ENCODE data around the gene PLEKHA1. TPM values are rescaled to one million over a fixed set of nuclear protein-coding genes. Genes with fewer than 3 reads are reported as not detected.

Gene PLEKHA1
- total RNA-seq, 2 experiments from 2014 or later, result 11.1 to 12.9 TPM

GRCh38 chr10:122417667-122418066, 43.2 kb downstream of the PLEKHA1 start:
- peaks cover 39% of the 10 kb centered on the region for H3K36me3 Mint-ChIP-seq
- ChIA-PET CTCF (interaction anchor here (0.6 kb wide), 1 partner anchor 565 kb away, joined by 3 read pairs; no protein-coding TSS in a partner anchor), POLR2A (no interaction called here)
- no peak overlapping the region for H3K27ac Mint-ChIP-seq
- peaks cover 2% of the 10 kb centered on the region for H3K9me3 Mint-ChIP-seq
- H3K27me3 Mint-ChIP-seq, result no peaks in the 10 kb centered on the region
- H3K4me1 Mint-ChIP-seq (ENCODE audit: low read depth), result peaks cover 70% of the 10 kb centered on the region
- H3K4me3 Mint-ChIP-seq, result no peak overlapping the region
- intact Hi-C loops (cut with micrococcal nuclease), result loop anchor here (1.0 to 2.0 kb wide), 2 partner anchors 29 to 43 kb away; partner anchors contain the start of gene PLEKHA1
- DNase-seq, result no peak

GRCh38 chr10:122419016-122419415, 44.5 kb downstream of the PLEKHA1 start:
- no peak overlapping the region for H3K4me3 Mint-ChIP-seq
- intact Hi-C loops (cut with micrococcal nuclease), result no loop called here
- ChIA-PET POLR2A (interaction anchor here (0.6 kb wide), 1 partner anchor 22 kb away, joined by 3 read pairs; no protein-coding TSS in a partner anchor), CTCF (interaction anchor here (0.7 to 1.5 kb wide), 3 partner anchors 11 to 150 kb away, joined by 3 to 5 read pairs (median 4); no protein-coding TSS in a partner anchor)
- peaks cover 2% of the 10 kb centered on the region for H3K9me3 Mint-ChIP-seq
- no peaks in the 10 kb centered on the region for H3K27me3 Mint-ChIP-seq
- peaks cover 35% of the 10 kb centered on the region for H3K36me3 Mint-ChIP-seq
- no peak for DNase-seq
- no peak overlapping the region for H3K27ac Mint-ChIP-seq
- peaks cover 73% of the 10 kb centered on the region for H3K4me1 Mint-ChIP-seq (ENCODE audit: low read depth)

GRCh38 chr10:122419876-122420623, 45.5 kb downstream of the PLEKHA1 start:
- no peaks in the 10 kb centered on the region for H3K27me3 Mint-ChIP-seq
- H3K4me3 Mint-ChIP-seq, result no peak overlapping the region
- POLR2A ChIA-PET, result no interaction called here
- H3K4me1 Mint-ChIP-seq (ENCODE audit: low read depth), result peaks cover 68% of the 10 kb centered on the region
- H3K27ac Mint-ChIP-seq, result no peak overlapping the region
- H3K36me3 Mint-ChIP-seq, result peaks cover 29% of the 10 kb centered on the region
- intact Hi-C loops (cut with micrococcal nuclease), result loop anchor here (2.0 kb wide), 1 partner anchor 13 kb away; no protein-coding TSS in a partner anchor
- no peak for DNase-seq
- H3K9me3 Mint-ChIP-seq, result peaks cover 2% of the 10 kb centered on the region
- CTCF ChIA-PET, result interaction anchor here (0.7 to 1.5 kb wide), 3 partner anchors 15 to 151 kb away, joined by 3 to 5 read pairs (median 3); no protein-coding TSS in a partner anchor

GRCh38 chr10:122420624-122421007, 46.1 kb downstream of the PLEKHA1 start:
- Mint-ChIP-seq H3K9me3 (peaks cover 2% of the 10 kb centered on the region), H3K4me3 (no peak overlapping the region), H3K36me3 (peaks cover 27% of the 10 kb centered on the region), H3K4me1 (ENCODE audit: low read depth) (peaks cover 64% of the 10 kb centered on the region), H3K27me3 (no peaks in the 10 kb centered on the region), H3K27ac (peak overlapping the region; percentile 23)
- intact Hi-C loops (cut with micrococcal nuclease), result loop anchor here (2.0 kb wide), 1 partner anchor 14 kb away; no protein-coding TSS in a partner anchor
- no peak for DNase-seq
- POLR2A ChIA-PET, result no interaction called here
- CTCF ChIA-PET, result interaction anchor here (0.9 kb wide), 1 partner anchor 78 kb away, joined by 3 read pairs; no protein-coding TSS in a partner anchor

GRCh38 chr10:122421054-122421625, 46.6 kb downstream of the PLEKHA1 start:
- H3K27me3 Mint-ChIP-seq, result no peaks in the 10 kb centered on the region
- no peak overlapping the region for H3K4me3 Mint-ChIP-seq
- POLR2A ChIA-PET, result interaction anchor here (2.0 kb wide), 1 partner anchor 46 kb away, joined by 6 read pairs; the partner anchor contains the start of gene PLEKHA1
- CTCF ChIA-PET, result no interaction called here
- intact Hi-C loops (cut with micrococcal nuclease), result loop anchor here (2.0 kb wide), 1 partner anchor 14 kb away; no protein-coding TSS in a partner anchor
- DNase-seq, result no peak
- peaks cover 2% of the 10 kb centered on the region for H3K9me3 Mint-ChIP-seq
- peaks cover 59% of the 10 kb centered on the region for H3K4me1 Mint-ChIP-seq (ENCODE audit: low read depth)
- H3K36me3 Mint-ChIP-seq, result peaks cover 23% of the 10 kb centered on the region
- peak overlapping the region; percentile 23 for H3K27ac Mint-ChIP-seq

- intact Hi-C loops (cut with micrococcal nuclease), result loop anchor here (1.0 to 2.0 kb wide), 2 partner anchors 15 to 33 kb away; no protein-coding TSS in a partner anchor
- H3K27me3 Mint-ChIP-seq, result no peaks in the 10 kb centered on the region
- DNase-seq, result no peak
- H3K4me3 Mint-ChIP-seq, result no peak overlapping the region
- H3K27ac Mint-ChIP-seq, result peak overlapping the region; percentile 73
- peaks cover 54% of the 10 kb centered on the region for H3K4me1 Mint-ChIP-seq (ENCODE audit: low read depth)
- peaks cover 2% of the 10 kb centered on the region for H3K9me3 Mint-ChIP-seq
- ChIA-PET CTCF (interaction anchor here (1.0 kb wide), 1 partner anchor 10 kb away, joined by 4 read pairs; no protein-coding TSS in a partner anchor), POLR2A (interaction anchor here (1.6 to 2.0 kb wide), 2 partner anchors 14 to 47 kb away, joined by 3 to 6 read pairs; partner anchors contain the start of gene PLEKHA1)
- peaks cover 21% of the 10 kb centered on the region for H3K36me3 Mint-ChIP-seq
Observed at GRCh38 chr10:122421742-122422141, 47.2 kb downstream of the PLEKHA1 start.

GRCh38 chr10:122422266-122422989, 47.9 kb downstream of the PLEKHA1 start:
- no peak overlapping the region for H3K4me3 Mint-ChIP-seq
- H3K36me3 Mint-ChIP-seq, result peaks cover 23% of the 10 kb centered on the region
- peak; percentile 23 for DNase-seq
- H3K4me1 Mint-ChIP-seq (ENCODE audit: low read depth), result peaks cover 53% of the 10 kb centered on the region
- CTCF ChIA-PET, result interaction anchor here (0.7 to 1.0 kb wide), 2 partner anchors 9 to 447 kb away, joined by 3 to 4 read pairs; no protein-coding TSS in a partner anchor
- no peaks in the 10 kb centered on the region for H3K9me3 Mint-ChIP-seq
- no peaks in the 10 kb centered on the region for H3K27me3 Mint-ChIP-seq
- POLR2A ChIA-PET, result interaction anchor here (1.6 to 2.0 kb wide), 2 partner anchors 15 to 48 kb away, joined by 3 to 6 read pairs; partner anchors contain the start of gene PLEKHA1
- H3K27ac Mint-ChIP-seq, result peak overlapping the region; percentile 19
- intact Hi-C loops (cut with micrococcal nuclease), result loop anchor here (1.0 kb wide), 1 partner anchor 34 kb away; no protein-coding TSS in a partner anchor

- DNase-seq, result no peak
- no peaks in the 10 kb centered on the region for H3K9me3 Mint-ChIP-seq
- no peak overlapping the region for H3K4me3 Mint-ChIP-seq
- ChIA-PET CTCF (interaction anchor here (0.8 to 1.4 kb wide), 3 partner anchors 11 to 141 kb away, joined by 4 to 5 read pairs (median 5); no protein-coding TSS in a partner anchor), POLR2A (no interaction called here)
- H3K4me1 Mint-ChIP-seq (ENCODE audit: low read depth), result peaks cover 42% of the 10 kb centered on the region
- intact Hi-C loops (cut with micrococcal nuclease), result no loop called here
- peaks cover 19% of the 10 kb centered on the region for H3K36me3 Mint-ChIP-seq
- H3K27ac Mint-ChIP-seq, result no peak overlapping the region
- H3K27me3 Mint-ChIP-seq, result no peaks in the 10 kb centered on the region
Observed at GRCh38 chr10:122424059-122424458, 49.6 kb downstream of the PLEKHA1 start.

- H3K4me1 Mint-ChIP-seq (ENCODE audit: low read depth), result peaks cover 18% of the 10 kb centered on the region
- no peaks in the 10 kb centered on the region for H3K9me3 Mint-ChIP-seq
- no peaks in the 10 kb centered on the region for H3K27me3 Mint-ChIP-seq
- H3K27ac Mint-ChIP-seq, result no peak overlapping the region
- DNase-seq, result no peak
- ChIA-PET POLR2A (no interaction called here), CTCF (no interaction called here)
- peaks cover 19% of the 10 kb centered on the region for H3K36me3 Mint-ChIP-seq
- intact Hi-C loops (cut with micrococcal nuclease), result no loop called here
- H3K4me3 Mint-ChIP-seq, result no peak overlapping the region
Observed at GRCh38 chr10:122426829-122427228, 52.3 kb downstream of the PLEKHA1 start.

GRCh38 chr10:122427280-122427679, 52.8 kb downstream of the PLEKHA1 start:
- intact Hi-C loops (cut with micrococcal nuclease), result no loop called here
- Mint-ChIP-seq H3K36me3 (peaks cover 17% of the 10 kb centered on the region), H3K4me1 (ENCODE audit: low read depth) (peaks cover 14% of the 10 kb centered on the region), H3K27ac (no peak overlapping the region), H3K27me3 (no peaks in the 10 kb centered on the region), H3K9me3 (no peaks in the 10 kb centered on the region), H3K4me3 (no peak overlapping the region)
- ChIA-PET CTCF (no interaction called here), POLR2A (no interaction called here)
- DNase-seq, result no peak

- Mint-ChIP-seq H3K4me1 (ENCODE audit: low read depth) (peaks cover 2% of the 10 kb centered on the region), H3K9me3 (no peaks in the 10 kb centered on the region), H3K36me3 (peaks cover under 1% of the 10 kb centered on the region), H3K4me3 (no peak overlapping the region), H3K27ac (no peak overlapping the region), H3K27me3 (no peaks in the 10 kb centered on the region)
- DNase-seq, result no peak
- ChIA-PET POLR2A (no interaction called here), CTCF (interaction anchor here (0.6 to 6.5 kb wide), 50 partner anchors 11 to 1123 kb away, joined by 3 to 178 read pairs (median 4); partner anchors contain the start of genes ARMS2, HTRA1 and PLEKHA1)
- intact Hi-C loops (cut with micrococcal nuclease), result loop anchor here (1.0 to 10.0 kb wide), 4 partner anchors 93 to 291 kb away; no protein-coding TSS in a partner anchor
Observed at GRCh38 chr10:122435212-122435827, 60.8 kb downstream of the PLEKHA1 start.
